Measurements from ENCODE around the gene TMEM40. TPM values are rescaled to one million over a fixed set of nuclear protein-coding genes. Genes with fewer than 3 reads are reported as not detected.
"Not testable (repeated sequence)": the region's sequence is repeated elsewhere in the genome, so short reads cannot be mapped to it uniquely, and the experiment has no call there.

Gene TMEM40
- total RNA-seq, 1 donor from 2014 or later = not detected

DNA sequence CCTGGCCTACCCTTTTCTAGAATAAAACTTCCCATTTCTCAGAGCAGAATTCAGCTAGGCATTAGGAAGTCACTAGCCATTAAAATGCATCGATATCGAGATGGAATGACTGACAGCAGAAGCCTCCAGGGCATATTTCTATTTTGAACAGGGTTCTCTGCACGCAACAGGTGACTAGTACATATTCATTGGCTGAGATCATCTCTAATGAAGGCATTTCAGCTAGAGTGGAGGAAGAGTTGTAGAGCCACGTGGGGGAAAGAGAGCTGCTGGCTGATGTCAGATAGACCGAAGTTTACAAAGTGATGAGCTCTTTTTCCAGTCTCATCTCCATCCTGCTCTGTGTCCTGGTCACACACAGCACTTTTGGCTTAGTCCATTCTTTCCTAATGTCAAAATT lies 7.5 kb downstream of the TMEM40 start:
- DNase-seq (ENCODE audit: low read depth in 2 of 2) = no peak

DNA sequence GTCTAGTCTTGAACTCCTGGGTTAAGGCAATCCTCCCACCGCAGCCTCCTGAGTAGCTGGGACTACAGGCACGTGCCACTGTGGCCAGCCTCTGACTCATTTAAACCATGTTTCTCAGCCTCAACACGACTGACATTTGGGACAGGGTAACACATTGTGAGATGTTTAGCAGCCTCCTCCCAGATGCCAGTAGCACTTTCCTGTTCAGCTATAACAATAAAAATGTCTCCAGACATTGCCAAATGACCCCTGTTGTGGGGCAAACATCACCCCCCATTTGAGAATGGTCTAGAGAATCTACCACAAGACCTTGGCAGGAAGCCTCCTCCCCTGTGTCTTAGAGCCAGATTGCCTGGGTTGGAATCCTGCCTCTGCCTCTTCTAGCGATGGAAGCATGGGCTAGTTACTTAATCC lies 8.4 kb downstream of the TMEM40 start:
- peak in 1 of 2 donors; percentile 40 for DNase-seq (ENCODE audit: low read depth in 2 of 2)

DNA sequence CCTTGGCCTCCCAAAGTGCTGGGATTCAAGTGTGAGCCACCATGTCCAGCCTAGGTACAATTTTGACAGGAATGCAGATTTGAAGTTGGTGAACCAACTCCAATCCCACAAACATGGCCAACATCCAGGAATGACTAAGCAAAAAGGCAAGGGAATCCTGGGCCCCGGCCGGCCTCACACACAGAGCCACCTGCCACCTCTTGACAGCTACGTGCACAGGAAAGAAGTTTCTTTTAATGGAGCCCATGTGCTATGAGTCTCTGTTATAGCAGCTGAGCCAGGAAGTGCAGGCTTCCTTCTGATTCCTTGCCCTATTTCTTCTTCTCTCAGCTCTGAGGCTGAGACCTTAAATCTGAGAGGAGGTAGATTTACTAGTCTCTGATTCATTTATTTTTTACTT lies 8.8 kb downstream of the TMEM40 start:
- DNase-seq (ENCODE audit: low read depth in 2 of 2) = peak; percentile 43 to 57

DNA sequence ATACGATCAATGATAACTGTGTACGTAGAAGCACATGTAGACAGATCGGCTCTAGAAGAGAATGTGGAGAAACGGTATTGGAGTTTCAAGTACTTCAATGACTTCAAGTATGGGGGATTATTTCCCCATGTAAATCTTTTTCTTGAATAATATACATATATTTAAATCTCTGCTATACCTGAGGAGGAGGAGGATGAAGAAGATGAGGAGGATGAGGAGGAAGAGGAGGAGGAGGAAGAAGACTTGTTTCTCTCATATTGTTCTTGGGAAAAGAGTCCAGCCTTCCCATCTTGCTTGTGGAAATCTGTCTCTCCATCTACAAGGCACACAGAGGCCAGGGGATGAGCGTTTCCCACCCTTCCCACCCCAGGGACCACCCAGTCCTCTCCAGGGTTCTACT lies 10.6 kb downstream of the TMEM40 start:
- no peak for DNase-seq (ENCODE audit: low read depth in 2 of 2)

DNA sequence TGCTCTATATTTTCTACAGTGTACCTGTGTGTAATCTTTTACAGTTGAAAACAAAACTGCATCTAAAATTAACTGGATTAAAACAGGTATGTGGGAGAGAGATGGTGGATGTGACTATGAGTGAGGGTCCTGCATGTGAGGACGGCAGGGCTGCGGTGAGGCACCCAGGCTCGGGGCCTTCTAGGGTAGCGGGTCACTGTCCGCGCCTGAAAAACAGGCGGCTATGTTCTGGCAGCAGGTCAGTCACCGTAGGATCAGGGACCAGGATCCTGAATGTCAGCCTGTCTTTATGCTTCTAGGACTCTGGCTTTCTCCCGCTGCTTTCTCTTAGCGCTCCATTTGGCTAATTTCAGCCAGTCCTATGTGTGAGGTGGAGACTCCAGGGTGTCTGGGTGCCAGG lies 12.6 kb downstream of the TMEM40 start:
- DNase-seq (ENCODE audit: low read depth in 2 of 2) = no peak

DNA sequence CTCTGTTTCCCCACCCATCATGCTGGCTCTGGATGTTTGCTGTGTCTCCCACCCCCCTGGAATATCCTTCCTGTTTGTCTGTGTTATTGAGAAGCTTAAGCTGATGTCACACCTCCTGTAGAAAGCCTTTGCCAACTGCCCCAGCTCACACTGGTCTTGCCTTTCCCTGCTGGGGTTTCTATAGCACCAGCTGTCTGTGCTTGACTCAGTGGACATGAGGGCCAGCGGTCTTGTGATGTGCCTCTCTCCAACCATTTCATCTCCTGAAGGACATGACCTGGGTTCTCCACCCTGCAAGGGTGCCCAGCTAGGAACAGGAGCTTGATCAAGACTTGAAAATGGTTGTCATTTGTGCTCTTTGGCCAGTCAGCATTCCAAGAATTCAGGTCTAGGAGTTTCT lies 14.7 kb downstream of the TMEM40 start:
- no peak for DNase-seq (ENCODE audit: low read depth in 2 of 2)

DNA sequence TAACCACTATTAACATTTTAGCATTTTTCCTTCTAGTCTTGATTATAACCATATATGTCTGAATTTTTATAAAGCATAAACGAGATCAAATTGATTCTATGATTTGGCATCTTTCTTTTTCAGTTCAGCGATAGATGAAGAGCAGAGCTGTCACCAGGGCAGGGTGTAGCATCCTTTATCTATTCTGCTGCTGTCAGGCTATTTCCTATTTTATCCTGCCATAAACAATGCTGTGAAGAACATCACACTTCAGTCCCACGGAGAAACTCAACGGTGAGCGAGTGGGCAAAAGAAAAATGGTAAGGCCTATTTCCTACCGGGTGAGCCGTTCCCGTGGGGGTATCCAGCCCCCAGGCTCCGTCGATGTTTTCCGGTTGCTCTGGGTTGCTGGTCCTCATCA lies 15.5 kb downstream of the TMEM40 start:
- DNase-seq (ENCODE audit: low read depth in 2 of 2) = no peak

DNA sequence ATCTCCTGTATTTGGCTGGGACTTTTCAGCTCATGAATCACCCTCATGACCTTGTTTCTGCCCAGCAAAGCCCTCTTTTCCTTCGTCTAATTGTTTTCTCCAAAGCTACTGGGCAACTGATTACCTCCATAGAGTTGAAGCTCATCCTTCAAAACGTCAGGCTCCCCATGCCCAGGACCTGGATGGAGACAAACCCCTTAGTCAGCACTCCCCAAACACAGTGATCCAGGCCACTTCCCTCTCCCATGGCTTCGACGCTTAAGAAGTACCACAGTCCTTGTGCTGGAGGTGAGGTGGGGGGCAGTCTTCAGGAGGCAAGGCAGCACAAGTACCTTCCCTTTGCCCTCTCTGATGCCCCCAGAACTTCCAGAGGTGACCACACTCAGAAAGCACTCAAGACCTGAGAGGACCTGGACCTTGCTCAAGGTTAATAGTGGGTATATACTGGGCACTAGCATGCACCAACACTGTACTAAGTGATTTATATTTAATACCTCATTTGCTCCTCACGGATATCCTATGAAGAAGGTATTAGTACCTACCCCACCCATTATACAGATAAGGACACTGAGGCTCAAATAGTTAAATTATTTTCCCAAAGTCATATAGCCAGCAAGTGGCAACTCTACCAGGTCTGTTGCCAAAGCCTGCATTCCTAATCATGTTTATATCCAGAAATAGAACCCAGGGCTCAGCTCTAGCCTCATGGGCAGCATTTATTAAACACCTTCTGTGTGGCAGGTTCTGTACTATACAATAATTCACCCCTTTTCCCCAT lies 16.5 kb downstream of the TMEM40 start:
- no peak for DNase-seq (ENCODE audit: low read depth in 2 of 2)

DNA sequence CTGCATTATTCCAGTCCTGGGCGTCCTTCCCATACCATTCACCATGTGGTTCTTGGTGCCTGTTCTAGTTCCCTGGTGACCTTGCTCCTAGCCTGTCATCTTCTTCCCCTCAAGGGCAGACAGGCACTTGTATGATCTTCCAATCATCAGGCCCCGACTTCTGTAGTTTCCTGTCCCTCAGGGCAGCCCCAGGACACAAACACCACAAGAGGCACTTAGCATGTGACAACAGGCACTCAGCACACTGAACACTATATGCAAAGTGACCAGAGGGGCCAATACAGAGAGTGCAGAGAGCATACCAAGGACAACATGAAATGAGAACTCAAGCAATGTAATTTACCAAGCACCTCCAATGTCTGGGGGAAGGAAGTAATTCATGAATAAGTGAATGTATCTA lies 17.9 kb downstream of the TMEM40 start:
- DNase-seq (ENCODE audit: low read depth in 2 of 2) = no peak

DNA sequence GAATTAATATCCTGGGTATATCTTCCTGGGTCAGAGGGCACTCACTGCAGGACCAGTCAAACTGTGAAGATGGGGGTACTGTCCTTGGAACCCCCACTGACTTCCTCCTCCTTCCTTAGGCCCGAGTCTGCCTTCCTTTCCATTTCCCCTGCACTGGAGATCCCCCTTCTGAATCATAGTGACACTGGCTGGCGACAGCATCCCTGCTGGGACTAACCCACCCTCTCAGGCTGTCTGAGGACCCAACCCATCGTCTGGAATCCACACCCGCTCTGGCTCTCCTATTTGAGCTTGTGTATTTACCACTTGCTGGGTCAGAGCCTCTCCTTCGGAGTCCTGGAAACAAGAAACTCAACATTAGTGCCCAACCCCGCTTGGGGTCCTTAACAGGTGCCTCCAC lies 21.2 kb downstream of the TMEM40 start:
- DNase-seq (ENCODE audit: low read depth in 2 of 2) = no peak

DNA sequence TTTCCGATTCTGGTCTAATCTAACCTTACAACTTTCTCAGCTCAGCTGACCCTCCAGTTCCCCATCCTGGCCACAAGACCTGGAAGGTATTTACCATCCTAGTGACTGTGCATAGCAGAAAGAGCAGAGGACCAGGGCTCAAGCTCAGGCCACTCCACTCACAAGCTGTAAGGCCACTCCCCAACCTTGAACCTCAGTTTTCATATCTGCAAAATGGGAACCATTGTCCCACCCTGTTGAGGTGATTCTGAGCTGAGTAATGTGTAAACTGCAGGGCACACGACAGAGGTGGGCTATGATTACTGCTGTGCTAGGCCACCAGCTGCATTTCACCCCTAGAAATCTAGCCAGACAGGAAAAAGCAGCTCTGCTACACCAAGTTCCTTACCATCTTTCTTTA lies 21.7 kb downstream of the TMEM40 start:
- no peak for DNase-seq (ENCODE audit: low read depth in 2 of 2)

DNA sequence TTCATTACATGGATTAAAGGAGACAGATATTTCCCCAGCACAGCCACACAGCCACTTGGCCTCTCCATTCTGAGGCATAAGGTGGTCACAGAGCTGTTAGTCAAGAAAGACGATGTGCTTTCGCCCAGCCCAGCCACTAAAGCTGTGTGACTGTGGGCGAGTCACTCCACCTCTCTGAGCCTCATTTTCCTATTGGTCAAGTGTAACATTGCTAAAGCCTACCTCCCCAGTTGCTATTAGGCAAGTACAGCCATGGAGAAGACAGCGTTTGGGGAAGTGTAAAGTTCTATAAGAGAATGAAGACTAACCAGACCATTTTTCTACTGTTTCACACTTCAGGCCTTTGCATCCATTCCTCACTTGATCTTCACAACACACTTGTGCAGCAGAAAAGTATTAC lies 24.1 kb downstream of the TMEM40 start:
- DNase-seq (ENCODE audit: low read depth in 2 of 2) = no peak

DNA sequence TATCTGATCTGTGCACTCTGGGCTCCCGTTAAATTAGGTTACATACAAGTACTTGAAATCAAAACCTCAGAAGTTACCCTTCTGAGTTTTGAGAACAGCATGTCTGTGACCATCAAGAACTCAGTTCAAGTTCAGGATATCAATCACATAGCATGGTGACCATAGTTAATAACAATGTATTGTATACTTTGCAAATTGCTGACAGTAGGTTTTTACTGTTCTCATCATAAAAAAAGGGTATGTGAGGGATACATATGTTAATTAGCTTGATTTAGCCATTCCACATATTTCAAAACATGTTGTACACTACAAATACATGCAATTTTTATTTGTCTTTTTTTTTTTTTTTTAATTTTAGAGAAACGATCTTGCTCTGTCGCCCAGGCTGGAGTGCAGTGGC lies 25.5 kb downstream of the TMEM40 start:
- DNase-seq (ENCODE audit: low read depth in 2 of 2) = no peak

DNA sequence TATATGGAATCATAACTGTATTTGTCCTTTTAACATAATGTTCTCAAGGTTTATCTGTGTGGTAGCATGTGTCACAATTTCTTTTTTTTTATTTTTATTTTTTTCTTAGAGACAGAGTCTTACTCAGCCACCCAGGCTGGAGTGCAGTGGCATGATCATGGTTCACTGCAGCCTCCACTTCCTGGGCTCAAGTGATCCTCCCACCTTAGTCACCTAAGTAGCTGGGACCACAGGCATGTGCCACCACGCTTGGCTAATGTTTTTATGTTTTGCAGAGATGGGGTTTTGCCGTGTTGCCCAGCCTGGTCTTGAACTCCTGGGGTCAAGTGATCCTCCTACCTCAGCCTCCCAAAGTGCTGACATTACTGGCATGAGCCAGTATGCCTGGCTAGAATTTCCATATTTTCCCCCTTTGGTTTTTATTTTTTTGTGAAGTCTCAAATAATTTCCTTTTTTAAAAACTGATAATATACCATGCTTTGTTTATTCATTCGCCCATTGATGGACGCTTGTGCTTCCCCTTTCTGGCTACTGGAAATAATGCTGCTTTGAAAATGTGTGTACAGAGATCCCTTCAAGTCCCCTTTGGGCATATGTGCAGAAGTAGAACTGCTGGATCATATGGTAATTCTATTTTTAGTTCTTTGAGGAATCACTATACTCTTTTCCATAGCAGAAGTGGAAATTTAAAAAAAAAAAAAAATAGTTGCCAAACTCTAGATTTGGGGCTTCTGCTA lies 28.4 kb downstream of the TMEM40 start:
- DNase-seq (ENCODE audit: low read depth in 2 of 2) = no peak

DNA sequence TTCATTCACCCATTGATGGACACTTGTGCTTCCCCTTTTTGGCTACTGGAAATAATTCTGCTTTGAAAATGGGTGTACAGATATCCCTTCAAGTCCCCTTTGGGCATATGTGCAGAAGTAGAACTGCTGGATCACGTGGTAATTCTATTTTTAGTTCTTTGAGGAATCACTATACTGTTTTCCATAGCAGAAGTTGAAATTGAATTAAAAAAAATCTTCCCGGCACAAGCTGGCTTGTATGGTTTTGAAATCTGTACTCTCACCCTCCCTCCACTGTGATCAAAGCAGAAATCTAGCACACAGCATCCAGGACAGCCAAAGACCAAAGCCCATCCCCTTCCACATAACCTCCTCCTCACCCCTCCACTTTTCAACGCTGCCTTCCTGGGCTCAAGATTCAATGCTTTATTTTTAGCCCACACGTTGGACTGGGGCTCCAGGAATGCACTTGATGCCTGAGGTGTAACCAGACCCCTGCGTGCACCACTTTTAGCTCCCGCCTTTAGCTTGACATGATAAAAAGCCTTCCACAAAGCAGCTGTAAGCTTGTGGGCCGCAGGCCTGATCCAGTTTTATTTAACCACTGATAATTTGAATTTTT lies 29.9 kb downstream of the TMEM40 start:
- no peak for DNase-seq (ENCODE audit: low read depth in 2 of 2)

DNA sequence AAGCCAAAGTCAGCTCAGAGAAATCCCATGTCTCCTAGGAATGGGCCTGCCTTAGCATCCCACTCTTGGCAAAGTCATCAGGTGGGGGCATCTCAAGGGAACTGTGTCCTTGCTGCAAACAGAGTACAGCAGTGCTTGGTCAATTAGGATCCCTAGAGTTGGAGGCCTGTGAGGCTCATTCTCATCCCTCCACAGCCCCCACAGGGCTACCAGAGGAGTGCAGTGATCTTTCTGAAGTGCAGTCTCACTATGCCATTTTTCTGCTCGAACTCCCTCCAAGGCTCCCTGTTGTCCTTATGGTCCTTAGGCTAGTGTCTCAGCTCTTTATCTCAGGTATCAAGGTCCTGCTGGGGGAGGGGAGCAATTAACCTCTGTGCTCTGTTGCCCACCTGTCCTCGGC lies 31.1 kb downstream of the TMEM40 start:
- DNase-seq (ENCODE audit: low read depth in 2 of 2) = no peak

DNA sequence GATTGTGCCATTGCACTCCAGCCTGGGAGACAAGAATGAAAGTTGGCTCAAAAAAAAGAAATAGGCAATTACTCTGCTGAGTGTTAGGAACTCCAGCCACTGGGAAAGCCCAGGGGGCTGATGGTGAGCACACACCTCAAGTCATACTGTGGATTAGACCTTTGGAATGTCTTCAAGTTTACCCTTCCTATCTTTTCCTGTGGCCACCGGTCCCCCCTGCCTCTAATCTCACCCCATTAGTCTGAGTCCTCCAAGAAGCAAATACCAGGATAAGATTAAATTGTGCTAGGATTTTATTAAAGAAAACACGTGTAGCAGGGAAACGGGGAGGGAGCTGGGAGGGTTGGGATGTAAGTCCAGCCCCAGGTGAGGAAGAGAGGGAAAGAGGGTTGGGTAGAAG lies 31.6 kb downstream of the TMEM40 start:
- no peak for DNase-seq (ENCODE audit: low read depth in 2 of 2)

DNA sequence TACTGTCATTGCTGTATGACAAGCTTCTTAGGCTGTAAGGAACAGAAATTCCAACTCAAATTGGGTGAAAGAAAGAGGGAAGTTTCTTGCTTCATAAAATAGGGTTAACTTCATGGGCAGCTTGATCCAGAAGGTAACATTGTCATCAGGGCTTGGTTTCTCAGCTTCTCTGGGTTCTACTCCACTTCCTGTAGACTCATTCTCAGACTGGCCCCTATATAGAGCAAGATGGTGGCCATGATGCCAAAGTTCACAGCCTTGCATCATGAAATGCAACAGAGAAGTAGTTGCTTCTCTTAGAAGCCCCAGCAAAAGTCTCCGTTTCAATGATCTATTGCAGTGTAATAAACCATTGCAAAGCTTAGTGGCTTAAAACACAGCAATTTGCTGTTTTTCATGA lies 33.6 kb downstream of the TMEM40 start:
- DNase-seq (ENCODE audit: low read depth in 2 of 2) = no peak

DNA sequence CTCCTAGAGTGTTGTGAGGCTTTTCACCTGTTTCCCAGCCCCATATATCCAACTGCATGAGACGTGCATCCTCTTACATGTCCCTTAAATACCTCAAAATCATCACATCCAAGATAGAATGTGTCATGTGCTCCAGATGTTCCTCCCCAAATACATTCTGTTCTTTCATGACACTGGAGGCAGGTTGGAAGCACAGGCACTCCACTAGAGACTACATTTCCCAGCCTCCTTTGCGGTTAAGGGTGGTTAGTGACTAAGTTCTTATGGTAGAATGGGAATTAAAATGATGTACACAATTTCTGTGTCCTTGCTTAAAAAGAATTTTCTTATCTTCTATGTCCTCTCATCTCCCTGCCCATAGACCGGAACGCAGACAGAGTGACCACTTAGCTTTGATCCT lies 34.3 kb downstream of the TMEM40 start:
- DNase-seq (ENCODE audit: low read depth in 2 of 2) = no peak

DNA sequence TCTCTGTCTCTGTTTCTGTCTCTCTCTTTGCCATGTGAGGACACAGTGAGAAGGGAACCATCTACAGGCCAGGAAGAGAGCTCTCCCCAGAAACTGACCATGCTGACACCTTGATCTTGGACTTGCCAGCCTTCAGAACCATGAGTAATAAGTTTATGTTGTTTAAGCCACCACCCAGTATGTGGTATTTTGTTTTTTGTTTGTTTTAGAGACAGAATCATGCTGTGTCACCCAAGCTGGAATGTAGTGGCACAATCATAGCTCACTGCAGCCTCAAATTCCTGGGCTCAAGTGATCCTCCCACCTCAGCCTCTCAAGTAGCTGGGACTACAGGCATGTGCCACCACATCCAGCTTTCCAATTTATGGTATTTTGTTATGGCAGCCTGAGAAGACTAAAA lies 35.7 kb downstream of the TMEM40 start:
- DNase-seq (ENCODE audit: low read depth in 2 of 2) = not testable (repeated sequence)

DNA sequence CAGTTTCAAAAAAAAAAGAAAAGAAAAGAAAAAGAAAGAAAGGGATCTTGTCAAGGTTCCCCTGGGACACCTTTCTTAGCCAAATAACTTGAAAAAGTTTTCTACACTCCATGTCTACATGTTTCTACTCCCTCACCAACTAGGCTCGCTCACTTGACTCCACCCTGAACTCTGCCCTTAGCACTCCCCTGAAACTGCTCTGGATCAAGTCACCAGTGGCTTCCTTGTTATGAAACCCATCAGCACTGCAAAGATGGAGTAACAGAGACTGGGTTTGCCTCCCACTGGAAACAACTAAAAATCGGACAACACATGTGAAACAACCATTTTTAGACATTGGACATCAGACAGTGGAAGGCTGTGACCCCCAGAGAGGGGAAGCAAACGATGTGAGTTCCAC lies 36.8 kb downstream of the TMEM40 start:
- DNase-seq (ENCODE audit: low read depth in 2 of 2) = no peak

DNA sequence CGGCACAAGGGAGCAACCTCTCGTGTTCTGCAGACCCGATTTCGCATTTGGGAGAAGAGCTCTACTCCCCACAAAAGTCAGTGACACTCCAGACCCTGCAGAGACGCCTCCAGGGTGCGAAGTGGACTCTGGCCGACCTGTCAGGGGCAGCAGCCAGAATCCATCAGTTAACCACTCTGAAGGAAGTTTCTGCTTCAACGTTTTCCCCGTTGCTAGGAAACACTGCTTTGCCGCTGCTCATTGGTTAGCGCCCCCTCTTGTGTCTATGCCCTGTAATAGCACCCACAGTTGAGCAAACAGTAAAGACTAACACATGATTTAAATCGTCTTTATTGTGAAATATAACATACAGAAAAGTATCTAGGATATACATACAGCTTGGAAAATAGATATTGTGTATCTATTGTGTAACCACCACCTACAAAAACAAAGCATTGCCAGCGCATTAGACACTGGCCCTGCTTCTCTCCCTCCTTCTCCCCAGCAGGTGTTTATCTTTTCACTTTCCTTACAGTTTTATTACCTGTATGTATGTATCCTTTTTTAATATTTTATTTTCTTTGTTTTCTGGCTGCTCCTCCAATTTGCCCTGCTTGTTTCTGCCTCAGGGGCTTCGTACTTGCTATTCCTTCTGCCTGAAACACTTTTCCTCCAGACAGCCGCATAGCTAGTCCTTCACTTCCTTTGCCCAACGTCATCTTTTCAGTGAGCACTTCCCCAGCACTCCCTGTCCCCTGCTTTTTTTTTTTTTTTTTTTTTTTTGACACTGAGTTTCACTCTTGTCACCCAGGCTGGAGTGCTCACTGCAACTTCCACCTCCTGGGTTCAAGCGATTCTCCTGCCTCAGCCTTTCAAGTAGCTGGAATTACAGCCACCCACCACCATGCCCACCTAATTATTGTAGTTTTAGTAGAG lies 38.8 kb downstream of the TMEM40 start:
- DNase-seq (ENCODE audit: low read depth in 2 of 2) = peak; percentile 89 to 93
